C4-2B (cell line): ENCODE results near the gene ITGB1BP1.

Experiments used
- CTCF ChIP-seq: fragments of 450-650 bp; conservative IDR thresholded peaks from 2 replicates; pipeline ENCODE4 v1.5.1; 2017; ENCODE audit warnings: mild to moderate bottlenecking
- ZFX ChIP-seq: fragments of 450-650 bp; IDR thresholded peaks from 2 replicates; pipeline ENCODE4 v1.6.1; 2017

- TF ChIP-seq CTCF = no peak
- no peak for TF ChIP-seq ZFX
These were observed 4.6 kb downstream of the ITGB1BP1 start for GRCh38 chr2:9418746-9419145.
